Endothelial cell of hepatic sinusoid (primary cell): ENCODE results near the gene VPS26B.

Source experiments
- in situ Hi-C: cut with HindIII; loops from 2 replicates; pipeline ENCODE4 v1.10.0; 2017; ENCODE audit warnings: low sequenced_read_pairs

VPS26B gene

GRCh38 chr11:134257101-134257500 lies 32.6 kb downstream of the VPS26B start:
- in situ Hi-C loops: no loop called here

GRCh38 chr11:134258577-134258976 lies 34.1 kb downstream of the VPS26B start:
- in situ Hi-C loops: no loop called here

- in situ Hi-C loops: no loop called here
Observed at GRCh38 chr11:134260503-134260902, 36.0 kb downstream of the VPS26B start.

- in situ Hi-C loops: no loop called here
Observed at GRCh38 chr11:134260983-134261382, 36.5 kb downstream of the VPS26B start.

- in situ Hi-C loops: no loop called here
Observed at GRCh38 chr11:134261626-134262488, 37.4 kb downstream of the VPS26B start.

- in situ Hi-C loops: no loop called here
Observed at GRCh38 chr11:134264966-134265764, 40.7 kb downstream of the VPS26B start.

- in situ Hi-C loops: no loop called here
Observed at GRCh38 chr11:134266440-134266839, 42.0 kb downstream of the VPS26B start.

GRCh38 chr11:134266841-134267251 lies 42.4 kb downstream of the VPS26B start:
- in situ Hi-C loops: no loop called here

GRCh38 chr11:134267461-134267860 lies 43.0 kb downstream of the VPS26B start:
- in situ Hi-C loops: no loop called here

- in situ Hi-C loops: no loop called here
Observed at GRCh38 chr11:134267966-134268365, 43.5 kb downstream of the VPS26B start.

- in situ Hi-C loops: no loop called here
Observed at GRCh38 chr11:134270250-134270714, 45.8 kb downstream of the VPS26B start.

- in situ Hi-C loops: no loop called here
Observed at GRCh38 chr11:134271978-134272377, 47.5 kb downstream of the VPS26B start.

- in situ Hi-C loops: no loop called here
Observed at GRCh38 chr11:134272381-134273316, 48.2 kb downstream of the VPS26B start.

GRCh38 chr11:134273317-134273712 lies 48.8 kb downstream of the VPS26B start:
- in situ Hi-C loops: no loop called here

GRCh38 chr11:134275188-134275533 lies 50.7 kb downstream of the VPS26B start:
- in situ Hi-C loops: no loop called here

- in situ Hi-C loops: no loop called here
Observed at GRCh38 chr11:134275534-134276395, 51.3 kb downstream of the VPS26B start, which contains the start of gene GLB1L3. Gene GLB1L3 (plus strand): TSS chr11:134276379. CDS start chr11:134276741, 362 bp downstream.

GRCh38 chr11:134276396-134277182 lies 52.1 kb downstream of the VPS26B start:
- in situ Hi-C loops: no loop called here

GRCh38 chr11:134277183-134278001 lies 52.9 kb downstream of the VPS26B start:
- in situ Hi-C loops: no loop called here
